Neural crest cell (in vitro differentiated cells): ENCODE measurements around the gene F2RL3. TPM values are rescaled to one million over a fixed set of nuclear protein-coding genes. Genes with fewer than 3 reads are reported as not detected.

Experiments used
- DNase-seq: peaks from one replicate; pipeline ENCODE4 v3.0.0; 2021; ENCODE audit warnings: low read depth, mixed read lengths, low spot score
- H3K27ac Mint-ChIP-seq: one replicate; pipeline ENCODE4 v1.8.0; 2021; ENCODE audit warnings: mild to moderate bottlenecking, mixed read lengths; ENCODE audit not compliant: unreplicated experiment
- H3K27me3 Mint-ChIP-seq: 2 replicates; pipeline ENCODE4 v1.8.0; 2021; ENCODE audit warnings: low read depth, mild to moderate bottlenecking, mixed read lengths
- H3K36me3 Mint-ChIP-seq: 2 replicates; pipeline ENCODE4 v1.8.0; 2021; ENCODE audit warnings: low read depth, mild to moderate bottlenecking, mixed read lengths
- H3K4me1 Mint-ChIP-seq: 2 replicates; pipeline ENCODE4 v1.8.0; 2021; ENCODE audit warnings: mixed read lengths
- H3K4me3 Mint-ChIP-seq: one replicate; pipeline ENCODE4 v1.8.0; 2021; ENCODE audit warnings: mild to moderate bottlenecking, mixed read lengths
- H3K9me3 Mint-ChIP-seq: 2 replicates; pipeline ENCODE4 v1.8.0; 2021; ENCODE audit warnings: mixed read lengths
- total RNA-seq: library from RNA; stranded (reverse); gene quantifications from 2 replicates; pipeline ENCODE4 v1.2.1, GENCODE V29; 2021
- TF ChIP-seq, protein P1 (sequence below): fragments of 200-600 bp; sonication (generic); conservative IDR thresholded peaks from 2 replicates; pipeline ENCODE4 v1.5.0; 2021; ENCODE audit warnings: antibody characterized with exemption, mild to moderate bottlenecking

The F2RL3 gene
- total RNA-seq, 1 donor from 2014 or later = not detected

DNA sequence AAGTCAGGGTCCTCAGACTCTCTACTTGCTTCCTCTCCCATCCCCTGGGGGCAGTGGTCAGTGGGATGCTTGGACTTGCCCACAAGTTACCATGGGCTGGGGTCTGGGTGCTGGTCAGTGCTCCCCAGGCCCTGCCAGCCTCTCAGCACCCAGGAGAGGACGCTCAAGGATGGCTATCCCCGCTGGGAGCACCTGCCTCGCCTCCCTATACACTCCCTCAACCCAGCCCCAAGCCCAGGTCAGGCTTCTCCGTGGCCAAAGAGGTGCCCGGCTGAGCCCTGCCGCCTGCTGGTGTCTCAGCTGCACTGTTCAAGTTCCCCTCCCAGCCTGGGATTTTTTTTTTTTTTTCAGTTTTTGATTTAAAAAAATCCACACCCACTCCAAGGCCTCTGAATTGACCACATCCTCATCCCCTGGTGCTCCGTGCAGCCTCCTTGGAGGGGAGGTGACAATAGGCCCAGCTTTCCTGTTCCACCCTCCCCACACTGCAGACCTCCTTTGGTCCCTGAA is 10.8 kb downstream of the F2RL3 start:
- peak overlapping the region; percentile 70 for H3K4me3 Mint-ChIP-seq

DNA sequence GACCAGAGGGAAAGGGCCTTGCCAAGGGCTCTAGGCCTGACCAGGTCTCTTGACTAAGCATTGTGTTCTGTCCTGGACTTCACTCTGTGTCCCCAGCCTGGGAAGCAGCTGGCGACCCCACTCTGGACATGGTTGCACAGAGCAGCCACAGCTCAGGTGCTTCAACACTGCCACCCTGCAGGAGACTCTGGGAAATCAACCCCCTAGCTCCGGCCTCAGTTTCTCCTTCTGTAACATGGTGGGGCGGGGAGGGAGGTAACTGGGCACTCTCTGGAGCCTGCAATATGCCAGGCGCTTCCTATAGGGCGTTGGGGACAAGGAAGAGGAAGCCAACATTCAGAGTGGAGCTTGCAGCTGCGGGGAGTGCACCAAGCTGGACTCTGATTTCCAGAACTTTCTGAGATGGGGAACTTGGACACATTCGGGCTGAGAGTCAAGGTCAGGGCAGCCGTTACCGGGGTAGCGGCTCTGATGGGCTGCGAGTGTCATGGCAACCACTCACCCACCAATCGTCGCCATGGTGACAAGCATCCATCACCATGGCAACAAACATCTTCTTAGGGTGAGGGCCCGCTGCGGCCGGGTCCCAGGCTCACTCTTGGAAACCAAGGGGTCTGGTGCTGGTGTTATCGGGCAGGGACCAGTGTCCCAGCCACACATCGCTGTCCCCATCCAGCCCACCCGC is 12.8 kb downstream of the F2RL3 start:
- TF ChIP-seq, protein P1, sequence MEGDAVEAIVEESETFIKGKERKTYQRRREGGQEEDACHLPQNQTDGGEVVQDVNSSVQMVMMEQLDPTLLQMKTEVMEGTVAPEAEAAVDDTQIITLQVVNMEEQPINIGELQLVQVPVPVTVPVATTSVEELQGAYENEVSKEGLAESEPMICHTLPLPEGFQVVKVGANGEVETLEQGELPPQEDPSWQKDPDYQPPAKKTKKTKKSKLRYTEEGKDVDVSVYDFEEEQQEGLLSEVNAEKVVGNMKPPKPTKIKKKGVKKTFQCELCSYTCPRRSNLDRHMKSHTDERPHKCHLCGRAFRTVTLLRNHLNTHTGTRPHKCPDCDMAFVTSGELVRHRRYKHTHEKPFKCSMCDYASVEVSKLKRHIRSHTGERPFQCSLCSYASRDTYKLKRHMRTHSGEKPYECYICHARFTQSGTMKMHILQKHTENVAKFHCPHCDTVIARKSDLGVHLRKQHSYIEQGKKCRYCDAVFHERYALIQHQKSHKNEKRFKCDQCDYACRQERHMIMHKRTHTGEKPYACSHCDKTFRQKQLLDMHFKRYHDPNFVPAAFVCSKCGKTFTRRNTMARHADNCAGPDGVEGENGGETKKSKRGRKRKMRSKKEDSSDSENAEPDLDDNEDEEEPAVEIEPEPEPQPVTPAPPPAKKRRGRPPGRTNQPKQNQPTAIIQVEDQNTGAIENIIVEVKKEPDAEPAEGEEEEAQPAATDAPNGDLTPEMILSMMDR = no peak
- H3K4me3 Mint-ChIP-seq = peak overlapping the region; percentile 51
- peaks cover 19% of the 10 kb centered on the region for H3K27me3 Mint-ChIP-seq
- H3K36me3 Mint-ChIP-seq = no peaks in the 10 kb centered on the region
- DNase-seq = no peak
- H3K9me3 Mint-ChIP-seq = no peaks in the 10 kb centered on the region
- no peak overlapping the region for H3K27ac Mint-ChIP-seq
- H3K4me1 Mint-ChIP-seq = peaks cover 5% of the 10 kb centered on the region

More for the DNA sequence above, 10.8 kb downstream of the F2RL3 start:
- Mint-ChIP-seq H3K27ac (no peak overlapping the region), H3K4me1 (peaks cover 9% of the 10 kb centered on the region), H3K9me3 (no peaks in the 10 kb centered on the region), H3K36me3 (no peaks in the 10 kb centered on the region), H3K27me3 (peaks cover 35% of the 10 kb centered on the region)
- TF ChIP-seq, protein P1 = peak; percentile 62
- DNase-seq = peak; percentile 29

DNA sequence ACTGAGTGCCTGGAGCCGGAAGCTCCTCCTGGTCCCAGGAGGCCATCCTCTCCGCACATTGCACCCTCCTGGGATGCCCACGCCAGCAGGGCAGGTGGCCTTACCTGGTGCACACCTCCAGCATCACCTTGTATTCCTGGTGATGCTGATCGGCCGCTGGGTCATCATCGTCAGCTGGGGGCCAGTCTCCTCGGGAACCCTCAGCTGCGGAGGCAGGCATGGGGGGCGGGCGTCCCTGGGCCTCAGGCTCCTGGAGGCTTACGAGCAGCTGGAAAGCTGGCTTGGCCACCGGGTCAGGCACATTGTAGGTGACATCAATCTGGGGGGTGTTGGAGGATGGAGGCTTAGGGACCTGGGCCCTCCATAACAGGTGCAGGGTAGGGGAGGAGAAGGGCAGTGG is 13.7 kb downstream of the F2RL3 start:
- no peak overlapping the region for H3K4me3 Mint-ChIP-seq
- no peaks in the 10 kb centered on the region for H3K9me3 Mint-ChIP-seq
- DNase-seq = no peak
- H3K4me1 Mint-ChIP-seq = peaks cover 5% of the 10 kb centered on the region
- H3K27me3 Mint-ChIP-seq = peaks cover 15% of the 10 kb centered on the region
- H3K27ac Mint-ChIP-seq = no peak overlapping the region
- no peaks in the 10 kb centered on the region for H3K36me3 Mint-ChIP-seq
- TF ChIP-seq, protein P1 = no peak

DNA sequence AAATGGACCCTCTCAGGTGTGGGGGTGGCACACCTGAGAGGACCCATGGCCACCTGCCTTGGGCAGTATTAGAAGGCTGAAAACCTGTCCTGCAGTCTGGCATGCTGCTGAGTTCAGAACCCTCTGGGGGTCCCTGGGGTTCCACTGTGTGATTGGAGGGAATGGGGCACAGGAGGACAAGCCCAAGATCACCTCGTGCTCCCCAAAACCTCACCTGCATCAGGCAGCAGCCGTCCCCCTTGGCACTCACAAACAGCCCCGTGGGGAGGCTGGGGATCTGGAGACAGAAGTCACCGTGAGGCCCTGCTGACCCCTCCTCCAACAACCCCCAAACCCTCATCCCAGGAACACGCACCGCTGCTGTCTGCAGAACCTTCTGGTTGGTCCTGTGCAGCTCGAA is 14.5 kb downstream of the F2RL3 start:
- no peak overlapping the region for H3K27ac Mint-ChIP-seq
- no peaks in the 10 kb centered on the region for H3K36me3 Mint-ChIP-seq
- peaks cover 11% of the 10 kb centered on the region for H3K27me3 Mint-ChIP-seq
- no peaks in the 10 kb centered on the region for H3K9me3 Mint-ChIP-seq
- no peak for DNase-seq
- no peak overlapping the region for H3K4me3 Mint-ChIP-seq
- peaks cover 4% of the 10 kb centered on the region for H3K4me1 Mint-ChIP-seq
- TF ChIP-seq, protein P1 = no peak

DNA sequence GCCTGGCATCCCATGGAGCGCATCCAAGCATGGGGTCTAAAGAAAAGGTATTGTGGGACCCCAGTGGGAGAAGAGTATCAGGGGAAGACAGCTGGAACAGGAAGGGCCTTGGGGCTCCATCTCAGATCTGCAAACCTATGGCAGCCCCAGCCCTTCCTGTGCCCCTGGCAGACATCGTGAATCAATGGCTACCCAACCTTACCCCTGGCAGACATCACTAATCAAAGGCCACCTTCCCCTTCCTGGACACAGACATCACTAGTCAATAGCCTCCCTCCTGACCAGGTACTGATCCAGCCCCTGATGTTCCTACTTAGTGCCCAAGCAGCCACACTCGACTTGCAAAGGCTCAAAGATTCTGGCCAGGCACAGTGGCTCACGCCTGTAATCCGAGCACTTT is 15.8 kb downstream of the F2RL3 start:
- H3K27ac Mint-ChIP-seq = no peak overlapping the region
- H3K4me1 Mint-ChIP-seq = no peaks in the 10 kb centered on the region
- peaks cover 4% of the 10 kb centered on the region for H3K27me3 Mint-ChIP-seq
- TF ChIP-seq, protein P1 = no peak
- no peaks in the 10 kb centered on the region for H3K9me3 Mint-ChIP-seq
- DNase-seq = no peak
- no peak overlapping the region for H3K4me3 Mint-ChIP-seq
- no peaks in the 10 kb centered on the region for H3K36me3 Mint-ChIP-seq
